Hepatic stellate cell (primary cell): ENCODE results near the gene ZBTB45.
"Not testable (repeated sequence)": the region's sequence is repeated elsewhere in the genome, so short reads cannot be mapped to it uniquely, and the experiment has no call there.

Experiments used
- DNase-seq: peaks from one replicate; pipeline ENCODE4 v3.0.0; 2011; ENCODE audit warnings: low spot score

The ZBTB45 gene

DNA sequence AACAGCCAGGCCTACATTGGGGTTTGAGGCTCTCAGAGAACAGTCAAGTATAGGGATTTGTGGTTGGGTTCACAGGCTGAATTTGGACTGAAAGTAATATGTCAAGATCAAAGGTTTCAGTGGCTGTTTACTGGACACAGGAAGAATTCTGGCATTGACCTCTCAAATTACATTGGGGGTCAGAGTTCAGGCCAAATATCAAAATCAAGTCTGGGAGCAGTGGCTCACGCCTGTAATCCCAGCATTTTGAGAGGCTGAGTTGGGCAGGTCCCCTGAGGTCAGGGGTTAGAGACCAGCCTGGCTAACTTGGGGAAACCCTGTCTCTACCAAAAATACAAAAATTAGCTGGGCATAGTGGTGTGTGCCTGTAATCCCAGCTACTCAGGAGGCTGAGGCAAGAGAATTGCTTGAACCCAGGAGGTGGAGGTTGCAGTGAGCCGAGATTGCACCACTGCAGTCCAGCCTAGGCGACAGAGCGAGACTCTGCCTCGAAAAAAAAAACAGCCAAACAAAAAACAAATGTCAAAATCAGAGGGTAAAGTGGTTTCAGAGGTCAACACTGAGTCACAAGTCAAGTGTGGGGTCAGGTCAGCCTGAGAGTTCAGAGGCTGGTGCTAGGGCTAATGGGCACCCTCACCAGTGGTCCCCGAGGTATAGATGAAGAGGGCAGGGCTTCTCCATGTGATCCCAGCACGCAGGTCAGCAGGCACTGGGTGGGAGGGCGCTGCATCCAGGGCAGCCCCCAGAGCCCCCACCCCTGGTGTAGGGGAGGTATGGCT, 9.3 kb downstream of the ZBTB45 start:
- DNase-seq: no peak

DNA sequence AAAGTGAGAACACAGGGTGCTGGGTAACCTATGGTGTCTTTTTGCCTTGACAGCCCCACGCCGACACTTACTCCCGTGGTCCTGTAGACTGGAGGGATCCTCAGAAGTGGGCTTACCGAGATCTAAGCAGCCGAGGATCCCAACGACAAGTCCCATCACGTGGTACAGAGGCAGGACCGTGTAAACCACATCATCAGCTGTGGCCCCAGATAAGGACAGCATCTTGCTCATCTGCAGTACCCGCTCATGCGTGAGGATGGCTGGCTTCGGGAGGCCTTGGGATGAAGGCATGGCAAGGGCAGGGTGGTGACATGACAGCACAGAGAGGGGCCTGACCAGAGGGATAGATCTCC, 9.9 kb downstream of the ZBTB45 start:
- DNase-seq: no peak

GRCh38 chr19:58507602-58508223, 11.9 kb downstream of the ZBTB45 start:
- not testable (repeated sequence) for DNase-seq

DNA sequence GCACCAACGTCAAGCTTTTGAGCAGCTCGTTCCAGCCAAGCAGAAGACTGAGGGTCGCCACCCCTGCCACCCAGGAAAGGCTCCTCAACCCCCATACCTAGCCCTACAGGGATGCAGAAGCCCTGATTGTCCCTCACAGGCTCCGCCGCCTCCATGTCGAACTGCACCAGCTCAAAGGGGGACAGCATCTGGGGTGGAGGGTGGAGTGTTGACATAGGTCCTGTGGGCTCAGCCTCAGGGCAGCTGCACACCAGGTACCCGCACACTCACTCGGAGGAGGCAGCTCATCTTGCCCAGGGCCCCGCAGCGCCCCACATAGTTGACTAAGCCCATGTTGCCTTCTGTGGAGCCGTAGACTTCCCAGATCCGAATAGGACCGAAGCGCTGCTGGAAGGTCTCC, 19.4 kb downstream of the ZBTB45 start:
- DNase-seq: no peak

DNA sequence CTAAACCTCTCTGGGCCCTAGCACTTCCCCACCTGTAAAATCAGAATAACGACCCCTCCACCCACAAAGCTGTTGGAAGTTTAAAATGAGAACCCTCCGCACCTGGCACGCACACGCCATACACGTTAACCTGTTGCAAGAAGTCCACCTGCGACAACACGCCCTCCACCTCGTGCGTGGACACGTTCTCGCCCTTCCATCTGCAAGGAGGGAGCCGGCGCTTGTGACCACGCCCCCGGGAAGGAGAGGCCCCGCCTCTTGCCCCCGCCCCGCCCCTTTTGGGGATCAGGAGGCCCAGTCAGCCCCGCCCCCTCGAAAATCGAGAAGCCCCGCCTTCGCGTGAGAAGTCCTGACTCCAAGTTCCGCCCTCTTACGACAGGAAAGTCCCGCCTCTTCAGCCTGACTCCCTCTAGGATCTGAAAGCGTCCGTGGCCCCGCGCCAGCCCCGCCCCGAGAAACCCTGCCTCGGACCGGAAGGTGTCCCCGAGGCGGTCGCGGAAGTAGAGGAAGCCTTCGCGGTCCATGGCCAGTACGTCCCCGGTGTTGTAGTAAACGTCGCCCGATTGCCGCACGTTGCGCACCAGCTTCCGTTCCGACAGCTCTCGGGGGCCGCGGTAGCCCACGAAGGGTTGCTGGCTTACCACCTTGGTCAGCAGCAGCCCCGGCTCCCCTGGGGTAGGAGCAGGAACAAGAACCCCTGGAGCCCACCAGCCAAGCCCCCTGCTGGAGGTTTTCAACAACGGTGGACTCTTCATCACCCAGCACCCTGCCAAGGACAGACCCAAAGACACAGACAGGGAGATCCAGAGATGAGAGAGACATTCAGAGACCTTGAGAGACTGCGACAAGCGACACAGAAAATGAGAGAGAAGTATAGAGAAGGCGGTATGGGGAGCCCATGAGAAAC, 20.3 kb downstream of the ZBTB45 start:
- peak; percentile 98 for DNase-seq

DNA sequence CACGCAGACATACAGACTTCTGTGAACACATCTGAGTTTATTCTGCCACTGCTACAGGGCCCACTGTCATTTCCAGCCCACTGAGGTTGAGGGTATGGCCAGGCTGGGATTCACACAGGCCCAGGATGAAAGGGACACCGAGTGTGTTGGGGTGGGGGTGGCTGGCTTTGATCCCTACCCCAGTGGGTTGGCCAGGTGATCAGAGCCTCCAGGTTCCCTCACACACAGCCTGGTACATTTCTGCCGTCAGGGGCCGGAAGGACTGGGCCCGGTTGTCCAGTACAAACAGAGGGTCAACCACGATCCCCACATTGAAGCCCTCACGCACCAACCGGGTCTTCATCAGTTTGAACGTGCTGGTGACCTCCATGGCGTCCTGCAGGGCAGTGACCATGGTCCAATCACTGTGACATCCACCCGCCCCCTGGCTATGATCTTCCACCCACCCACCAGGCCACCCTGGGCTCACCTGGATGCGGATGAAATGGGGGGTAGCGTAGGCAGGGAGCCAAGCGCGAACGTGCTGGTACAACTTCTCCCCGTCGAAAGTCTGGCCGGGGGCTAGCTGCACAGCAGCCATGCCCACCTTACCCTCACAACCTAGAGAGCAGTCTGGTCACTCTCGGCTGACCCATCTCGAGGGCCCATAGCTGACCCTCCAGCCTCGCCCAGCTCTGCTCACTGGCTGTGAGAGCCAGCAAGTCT, 21.1 kb downstream of the ZBTB45 start:
- no peak for DNase-seq

DNA sequence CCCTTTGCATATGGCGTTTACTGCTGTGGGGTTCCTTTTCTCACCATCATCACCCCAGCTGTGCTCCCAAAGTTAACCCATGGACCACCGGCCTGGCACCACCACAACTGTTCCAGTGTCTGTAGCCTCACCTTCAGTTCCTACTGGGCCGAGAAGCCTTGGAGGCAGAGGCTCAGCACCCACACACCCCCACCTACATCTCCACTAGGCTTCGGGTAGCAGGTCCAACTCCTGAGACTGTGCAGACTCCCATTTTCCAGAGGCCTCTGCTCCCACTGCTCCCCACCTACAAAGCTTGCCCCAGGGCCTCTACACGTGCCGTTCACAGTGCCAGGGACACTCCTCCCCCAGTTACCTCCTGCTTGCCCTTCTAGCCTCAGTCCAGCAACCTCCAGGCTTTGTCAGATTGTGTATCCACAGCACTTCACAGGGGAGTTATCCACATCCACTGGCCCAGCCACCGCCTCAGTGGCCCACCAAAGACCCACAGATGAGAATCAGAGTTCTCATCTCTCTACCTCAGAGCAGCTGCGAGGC, 21.9 kb downstream of the ZBTB45 start:
- DNase-seq: no peak

GRCh38 chr19:58492265-58492664, 27.3 kb downstream of the ZBTB45 start:
- DNase-seq: no peak

- DNase-seq: no peak
These were observed 28.2 kb downstream of the ZBTB45 start for GRCh38 chr19:58491393-58491792.

- DNase-seq: not testable (repeated sequence)
These were observed 35.3 kb downstream of the ZBTB45 start for GRCh38 chr19:58484349-58484748.

DNA sequence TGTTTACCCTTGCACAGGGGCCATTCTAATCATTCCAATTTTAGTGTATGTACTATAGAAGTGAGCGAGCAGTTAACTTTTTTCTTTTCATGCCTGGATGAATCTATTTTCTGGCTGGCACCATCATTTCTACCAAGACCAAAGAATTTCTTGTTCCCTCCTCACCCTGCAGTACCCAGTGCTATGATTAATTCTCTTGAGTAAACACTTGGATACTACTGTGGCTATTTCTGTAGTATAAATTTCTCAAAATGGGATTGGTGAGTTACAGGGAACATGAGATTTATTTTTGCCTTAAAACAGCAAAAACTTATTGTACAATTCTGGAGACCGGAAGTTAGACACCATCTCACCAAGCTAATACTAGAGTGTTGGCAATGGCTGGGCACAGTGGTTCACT, 35.8 kb downstream of the ZBTB45 start:
- peak; percentile 65 for DNase-seq

GRCh38 chr19:58482372-58482771, 37.2 kb downstream of the ZBTB45 start:
- DNase-seq: no peak

GRCh38 chr19:58480831-58481230, 38.8 kb downstream of the ZBTB45 start:
- DNase-seq: no peak

DNA sequence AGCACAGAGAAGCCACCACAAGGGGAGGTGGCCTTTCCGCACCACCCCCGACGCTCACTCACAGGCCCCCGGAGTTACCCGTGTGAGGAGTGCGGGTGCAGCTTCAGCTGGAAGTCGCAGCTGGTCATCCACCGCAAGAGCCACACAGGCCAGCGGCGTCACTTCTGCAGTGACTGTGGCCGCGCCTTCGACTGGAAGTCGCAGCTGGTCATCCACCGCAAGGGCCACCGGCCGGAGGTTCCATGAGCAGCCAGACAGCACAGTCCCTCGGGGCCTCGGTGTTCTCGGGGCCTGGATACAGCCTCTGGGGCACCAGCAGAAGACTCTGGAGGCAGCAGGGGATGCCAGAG, 39.2 kb downstream of the ZBTB45 start:
- no peak for DNase-seq

DNA sequence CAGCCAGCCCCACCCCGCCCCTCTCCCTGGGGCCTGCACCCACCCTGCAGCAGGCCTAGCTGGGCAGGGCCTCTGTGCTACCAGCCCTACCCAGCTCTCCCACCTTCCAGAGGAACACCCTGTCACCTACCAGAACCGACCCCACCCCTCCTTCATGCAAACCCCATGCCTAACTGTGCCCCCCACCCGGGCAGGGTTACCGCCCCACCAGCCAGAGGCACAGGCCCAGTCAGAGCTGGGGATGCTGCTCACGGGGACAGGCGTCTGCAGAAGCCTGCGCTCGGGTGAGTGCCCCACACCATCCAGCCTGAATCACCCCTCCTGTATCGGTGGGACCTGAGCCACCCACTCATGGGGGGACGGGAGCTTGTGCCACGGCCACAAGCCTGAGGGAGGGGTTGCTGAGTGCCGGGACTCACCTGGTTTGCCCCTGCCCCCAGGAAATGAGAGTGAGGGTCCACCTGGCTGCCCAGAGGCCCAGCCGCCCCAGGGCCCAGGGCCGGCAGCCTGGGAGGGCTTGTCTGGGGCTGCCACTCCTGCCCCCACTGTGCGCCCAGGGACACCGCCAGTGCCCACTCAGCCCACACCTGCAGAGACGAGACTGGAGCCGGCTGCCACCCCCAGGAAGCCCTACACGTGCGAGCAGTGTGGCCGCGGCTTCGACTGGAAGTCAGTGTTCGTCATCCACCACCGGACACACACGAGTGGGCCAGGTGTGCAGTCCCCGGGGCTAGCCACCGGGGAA, 39.7 kb downstream of the ZBTB45 start:
- no peak for DNase-seq

GRCh38 chr19:58479303-58479702, 40.3 kb downstream of the ZBTB45 start:
- no peak for DNase-seq

DNA sequence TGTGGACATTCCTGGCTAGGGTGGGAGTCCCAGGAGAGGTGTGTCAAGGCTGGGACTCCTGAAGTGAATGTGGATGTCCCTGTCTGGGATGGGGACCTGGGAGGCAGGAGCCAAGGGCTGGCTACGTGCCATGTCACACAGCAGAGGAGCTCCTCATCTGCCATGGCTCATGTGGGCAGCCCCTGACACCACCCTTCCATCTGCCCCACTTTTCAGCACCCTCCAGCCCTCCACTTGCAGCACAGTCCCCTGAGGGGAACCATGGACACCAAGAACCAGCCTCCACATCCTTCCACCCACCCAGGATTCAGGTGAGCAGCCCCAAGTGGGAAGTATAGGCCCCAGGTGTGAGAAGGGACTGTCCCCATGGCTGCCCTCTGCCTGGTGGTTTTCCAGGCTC, 41.7 kb downstream of the ZBTB45 start:
- no peak for DNase-seq

- DNase-seq: no peak
These were observed 42.5 kb downstream of the ZBTB45 start for GRCh38 chr19:58477130-58477529.

DNA sequence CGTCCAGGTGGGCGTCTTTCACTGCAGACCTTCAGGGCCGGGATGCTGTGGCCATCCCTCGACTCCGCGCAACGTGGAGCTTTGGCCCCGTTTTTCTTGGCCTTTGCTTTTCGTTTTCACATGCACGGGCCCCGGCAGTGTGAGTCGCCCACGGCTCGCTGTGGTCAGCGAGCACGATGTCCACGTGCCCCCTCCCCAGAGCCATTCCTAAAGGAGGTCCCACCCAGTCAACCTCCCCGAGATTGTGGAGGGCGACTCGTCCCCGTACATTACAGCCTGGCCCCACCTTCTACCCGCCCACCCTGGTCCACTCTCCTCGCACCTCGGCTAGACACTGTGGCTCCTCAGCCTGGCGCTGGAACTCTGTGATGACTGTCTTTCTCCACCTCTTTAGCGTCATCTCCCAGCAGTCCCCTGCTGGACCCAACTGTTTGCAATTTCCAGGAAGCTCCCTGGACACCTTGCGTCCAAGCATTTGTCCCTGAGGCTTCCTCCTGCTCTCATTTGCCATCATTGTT, 43.1 kb downstream of the ZBTB45 start:
- DNase-seq: peak; percentile 62

DNA sequence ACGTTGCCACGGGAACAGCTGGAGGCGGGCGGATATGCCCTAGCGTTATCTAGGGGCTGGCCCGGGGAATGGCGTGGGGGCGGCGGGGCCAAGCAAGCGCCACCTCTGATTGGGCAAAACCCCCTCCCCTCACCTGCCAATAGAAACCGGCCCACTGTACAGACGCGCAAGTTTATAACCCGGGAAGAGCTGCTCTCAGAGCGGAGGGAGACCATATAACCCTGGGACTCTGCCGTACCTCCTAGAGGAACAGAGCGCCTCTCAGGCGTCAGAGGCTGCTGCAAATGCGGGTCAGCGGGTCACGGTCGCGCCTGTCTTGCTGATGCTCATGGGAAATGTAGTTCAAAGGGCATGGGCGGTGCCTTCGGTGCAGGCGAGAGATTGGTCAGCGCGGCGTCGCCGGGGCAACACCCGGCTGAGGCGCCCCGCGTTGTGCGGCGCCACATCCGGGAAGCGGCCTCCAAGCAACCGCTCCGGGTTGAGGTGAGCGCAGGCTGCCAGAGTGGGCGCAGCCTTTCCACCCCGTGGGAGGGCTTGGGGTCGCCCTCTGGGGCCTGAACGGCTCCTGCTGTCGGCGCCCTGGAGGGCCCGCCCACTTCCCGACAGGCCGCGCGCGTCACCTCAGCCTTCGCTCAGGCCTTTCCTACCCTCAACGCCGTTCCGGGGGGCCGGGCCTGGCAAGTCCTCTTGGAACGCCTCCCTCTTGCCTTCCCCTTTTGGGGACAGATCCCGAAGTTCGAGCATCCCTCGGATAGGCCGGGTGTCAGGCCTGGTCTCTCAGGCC, 43.7 kb downstream of the ZBTB45 start, which contains the start of gene ZNF446:
ZNF446 (plus strand) TSS at position 639 of the 784 bp plus-strand sequence. CDS start 867 bp downstream, outside the sequence.
- peak; percentile 98 for DNase-seq
